Measurements from ENCODE around the gene SCAPER. TPM values are rescaled to one million over a fixed set of nuclear protein-coding genes. Genes with fewer than 3 reads are reported as not detected.

The SCAPER gene
- total RNA-seq, 4 donors from 2014 or later = 19.6 to 35.9 (median 31.8) TPM

GRCh38 chr15:76667943-76668715, 237.0 kb downstream of the SCAPER start:
- no peak overlapping the region for H3K27ac ChIP-seq

GRCh38 chr15:76664895-76665294, 240.2 kb downstream of the SCAPER start:
- in situ Hi-C loops (cut with MboI; ENCODE audit: low sequenced_read_pairs in 4 of 4) = no loop called here
- TF ChIP-seq POLR2A (IDR thresholded peaks at IDR 0.05) (no peak), CTCF (IDR thresholded peaks at IDR 0.05 in 4 of 5, conservative IDR thresholded peaks at IDR 0.05 in 1 of 5) (no peak)
- Histone ChIP-seq H3K27ac (no peak overlapping the region), H3K4me3 (no peak overlapping the region), H3K9me3 (no peaks in the 10 kb centered on the region), H3K36me3 (peaks cover 0 to 4% of the 10 kb centered on the region in 2 donors), H3K4me1 (no peaks in the 10 kb centered on the region), H3K27me3 (no peaks in the 10 kb centered on the region)
- ATAC-seq = no peak
- intact Hi-C loops (cut with DNase I; ENCODE audit: low total_unique reads) = no loop called here
- no peak for DNase-seq

More at GRCh38 chr15:76667943-76668715, 237.0 kb downstream of the SCAPER start:
- intact Hi-C loops (cut with DNase I; ENCODE audit: low total_unique reads) (no loop called here), in situ Hi-C loops (cut with MboI; ENCODE audit: low sequenced_read_pairs in 4 of 4) (no loop called here)
- ATAC-seq (no peak), DNase-seq (no peak)
- Histone ChIP-seq H3K4me3 (no peak overlapping the region), H3K27me3 (no peaks in the 10 kb centered on the region), H3K36me3 (no peaks in the 10 kb centered on the region), H3K9me3 (no peaks in the 10 kb centered on the region), H3K4me1 (no peaks in the 10 kb centered on the region)
- no peak for TF ChIP-seq POLR2A (IDR thresholded peaks at IDR 0.05)
- TF ChIP-seq CTCF (IDR thresholded peaks at IDR 0.05 in 4 of 5, conservative IDR thresholded peaks at IDR 0.05 in 1 of 5) = no peak

- TF ChIP-seq POLR2A (IDR thresholded peaks at IDR 0.05) = no peak
- ATAC-seq = no peak
- no peaks in the 10 kb centered on the region for H3K9me3 ChIP-seq
- no peaks in the 10 kb centered on the region for H3K27me3 ChIP-seq
- intact Hi-C loops (cut with DNase I; ENCODE audit: low total_unique reads) = no loop called here
- no peaks in the 10 kb centered on the region for H3K4me1 ChIP-seq
- peaks cover 0 to 5% of the 10 kb centered on the region in 2 donors for H3K36me3 ChIP-seq
- H3K27ac ChIP-seq = no peak overlapping the region
- no peak for DNase-seq
- in situ Hi-C loops (cut with MboI; ENCODE audit: low sequenced_read_pairs in 4 of 4) = no loop called here
- H3K4me3 ChIP-seq = no peak overlapping the region
These were observed 240.7 kb downstream of the SCAPER start for GRCh38 chr15:76664411-76664810.

- in situ Hi-C loops (cut with MboI; ENCODE audit: low sequenced_read_pairs in 4 of 4) = no loop called here
- Histone ChIP-seq H3K27ac (no peak overlapping the region), H3K4me1 (no peaks in the 10 kb centered on the region), H3K27me3 (no peaks in the 10 kb centered on the region), H3K4me3 (no peak overlapping the region), H3K36me3 (peaks cover 0 to 5% of the 10 kb centered on the region in 2 donors), H3K9me3 (no peaks in the 10 kb centered on the region)
- no peak for ATAC-seq
- DNase-seq = no peak
- intact Hi-C loops (cut with DNase I; ENCODE audit: low total_unique reads) = no loop called here
- TF ChIP-seq CTCF (IDR thresholded peaks at IDR 0.05 in 4 of 5, conservative IDR thresholded peaks at IDR 0.05 in 1 of 5) (no peak), POLR2A (IDR thresholded peaks at IDR 0.05) (no peak)
These were observed 241.6 kb downstream of the SCAPER start for GRCh38 chr15:76663529-76663928.

GRCh38 chr15:76648732-76649444, 256.3 kb downstream of the SCAPER start:
- Histone ChIP-seq H3K9me3 (no peaks in the 10 kb centered on the region), H3K27me3 (no peaks in the 10 kb centered on the region), H3K27ac (no peak overlapping the region), H3K36me3 (no peaks in the 10 kb centered on the region), H3K4me3 (no peak overlapping the region), H3K4me1 (no peaks in the 10 kb centered on the region)
- DNase-seq (no peak), ATAC-seq (no peak)
- TF ChIP-seq POLR2A (IDR thresholded peaks at IDR 0.05) (no peak), CTCF (IDR thresholded peaks at IDR 0.05 in 4 of 5, conservative IDR thresholded peaks at IDR 0.05 in 1 of 5) (no peak)
- intact Hi-C loops (cut with DNase I; ENCODE audit: low total_unique reads) = no loop called here
- in situ Hi-C loops (cut with MboI; ENCODE audit: low sequenced_read_pairs in 4 of 4) = no loop called here
